ENCODE measurements around the gene KIZ. TPM values are rescaled to one million over a fixed set of nuclear protein-coding genes. Genes with fewer than 3 reads are reported as not detected.

KIZ gene
- polyA plus RNA-seq, 4 donors: 24.1 to 38.5 (median 34.8) TPM

Other genes starting within 250 kb of the KIZ start
- not detected for gene LINC00237, start 19.7 kb upstream of the KIZ start, polyA plus RNA-seq (ENCODE audit: insufficient read length in 4 of 4)
- 100 to 1,000 TPM in 2 of 4 donors, 10 to 100 TPM in 2; 76.6 to 113 (median 94.8) TPM for gene XRN2, start 177.2 kb downstream of the KIZ start, polyA plus RNA-seq (ENCODE audit: insufficient read length in 4 of 4)

Data from left renal pelvis (tissue), 4 donors.